Esophagus squamous epithelium (tissue), 5 donors: Measurements from ENCODE around the gene SHFL. TPM values are rescaled to one million over a fixed set of nuclear protein-coding genes. Genes with fewer than 3 reads are reported as not detected.

Source experiments
- DNase-seq: peaks from one replicate; lab custom pipeline; 2025; lab: John Stamatoyannopoulos, UW
- H3K27ac ChIP-seq, 4 donors: fragments of 200-600 bp; sonication (generic); one replicate each; pipeline ENCODE4 v1.5.1; 2016 to 2019; ENCODE audit warnings: mild to moderate bottlenecking in 1 of 4
- H3K27me3 ChIP-seq, 4 donors: fragments of 200-600 bp; sonication (generic); 1 replicate in 3 of 4; 2 replicates in 1 of 4; pipeline versions ENCODE4 v1.5.1 to v1.6.0; 2017 to 2021; ENCODE audit warnings: antibody characterized with exemption in 1 of 4
- H3K36me3 ChIP-seq, 3 donors: fragments of 200-600 bp; sonication (generic); one replicate each; pipeline ENCODE4 v1.5.1; 2016 to 2019
- H3K4me1 ChIP-seq, 3 donors: fragments of 200-600 bp; sonication (generic); one replicate each; pipeline ENCODE4 v1.5.1; 2017 to 2019
- H3K4me3 ChIP-seq, 4 donors: fragments of 200-600 bp; sonication (generic); 1 replicate in 3 of 4; 2 replicates in 1 of 4; pipeline ENCODE4 v1.5.1; 2016 to 2019; ENCODE audit warnings: mild to moderate bottlenecking in 2 of 4, moderate library complexity in 1 of 4
- H3K9me3 ChIP-seq, 3 donors: fragments of 200-600 bp; sonication (generic); one replicate each; pipeline ENCODE4 v1.5.1; 2016 to 2019
- POLR2A ChIP-seq, 4 donors: fragments of 450-650 bp; IDR thresholded peaks; one replicate each; pipeline ENCODE4 v1.6.1; 2017; ENCODE audit warnings: antibody characterized with exemption in 4 of 4, mild to moderate bottlenecking in 4 of 4, moderate library complexity in 3 of 4
- WGBS, 2 donors: methylation state at CpG; one replicate each; pipeline ENCODE4 v1.1.5; 2018; 5-methylcytosine and 5-hydroxymethylcytosine counted together
- intact Hi-C: fragments of 100-400 bp; cut with DNase I; formaldehyde crosslinking; loops from one replicate; pipeline ENCODE4 v1.15.0; 2022
- total RNA-seq, 4 donors: library from RNA; depleted of rRNA; stranded (reverse); fragments of >200 nt; gene quantifications; one replicate each; pipeline ENCODE4 v1.1.0, GENCODE V29; 2016
- TF ChIP-seq, protein P1 (sequence below), 6 experiments: fragments of 450-650 bp in 4 of 6; fragments of 200-600 bp in 2 of 6; sonication (generic) in 2 of 6; IDR thresholded peaks; one replicate each; pipeline ENCODE4 v1.5.1; 2016 to 2019; ENCODE audit warnings: antibody characterized with exemption in 6 of 6, mild to moderate bottlenecking in 4 of 6, moderate library complexity in 4 of 6
- donor health status: DM: yes; HTN: yes; CAD: no.

SHFL gene
- total RNA-seq, 4 donors from 2014 or later: 10.0 to 23.7 (median 14.7) TPM

DNA sequence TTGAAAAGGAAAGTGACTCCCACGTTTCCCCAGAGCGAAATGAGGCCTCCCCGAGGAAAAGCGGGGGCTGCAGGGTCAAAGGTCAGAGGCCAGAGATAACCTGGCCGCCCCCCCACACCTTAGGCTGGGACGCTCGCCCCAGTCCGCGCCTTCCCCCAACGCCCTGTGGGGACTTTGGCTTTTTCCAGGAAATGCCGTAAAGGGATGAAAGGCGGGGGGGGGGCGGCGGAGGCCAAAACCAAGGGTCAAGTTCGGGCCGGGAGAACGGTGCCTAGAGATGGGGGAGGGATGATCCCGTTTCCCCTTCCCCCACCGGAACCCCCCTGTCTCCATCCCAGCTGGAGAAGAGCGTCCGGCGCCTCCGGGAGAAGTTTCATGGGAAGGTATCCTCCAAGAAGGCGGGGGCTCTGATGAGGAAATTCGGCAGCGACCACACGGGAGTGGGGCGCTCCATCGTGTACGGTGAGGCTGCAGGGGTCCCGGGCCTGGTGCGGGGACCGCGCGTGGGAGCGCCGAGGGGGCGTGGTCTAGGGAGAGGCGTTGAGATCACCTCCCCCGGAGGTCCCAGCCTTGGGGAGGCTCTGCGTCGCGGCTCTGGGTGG lies 575 bp downstream of the SHFL start:
- intact Hi-C loops: no loop called here
- Histone ChIP-seq H3K4me3 (peak overlapping the region; percentile 89 to 99 (median 99)), H3K4me1 (peaks cover 4 to 24% (median 17%) of the 10 kb centered on the region in 3 donors), H3K27me3 (no peaks in the 10 kb centered on the region), H3K9me3 (no peaks in the 10 kb centered on the region), H3K27ac (peak overlapping the region; percentile 89 to 94 (median 91)), H3K36me3 (peaks cover 0 to 29% (median 10%) of the 10 kb centered on the region in 3 donors)
- DNase-seq: no peak
- TF ChIP-seq POLR2A (IDR thresholded peaks at IDR 0.05): no peak
- TF ChIP-seq, protein P1, sequence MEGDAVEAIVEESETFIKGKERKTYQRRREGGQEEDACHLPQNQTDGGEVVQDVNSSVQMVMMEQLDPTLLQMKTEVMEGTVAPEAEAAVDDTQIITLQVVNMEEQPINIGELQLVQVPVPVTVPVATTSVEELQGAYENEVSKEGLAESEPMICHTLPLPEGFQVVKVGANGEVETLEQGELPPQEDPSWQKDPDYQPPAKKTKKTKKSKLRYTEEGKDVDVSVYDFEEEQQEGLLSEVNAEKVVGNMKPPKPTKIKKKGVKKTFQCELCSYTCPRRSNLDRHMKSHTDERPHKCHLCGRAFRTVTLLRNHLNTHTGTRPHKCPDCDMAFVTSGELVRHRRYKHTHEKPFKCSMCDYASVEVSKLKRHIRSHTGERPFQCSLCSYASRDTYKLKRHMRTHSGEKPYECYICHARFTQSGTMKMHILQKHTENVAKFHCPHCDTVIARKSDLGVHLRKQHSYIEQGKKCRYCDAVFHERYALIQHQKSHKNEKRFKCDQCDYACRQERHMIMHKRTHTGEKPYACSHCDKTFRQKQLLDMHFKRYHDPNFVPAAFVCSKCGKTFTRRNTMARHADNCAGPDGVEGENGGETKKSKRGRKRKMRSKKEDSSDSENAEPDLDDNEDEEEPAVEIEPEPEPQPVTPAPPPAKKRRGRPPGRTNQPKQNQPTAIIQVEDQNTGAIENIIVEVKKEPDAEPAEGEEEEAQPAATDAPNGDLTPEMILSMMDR (IDR thresholded peaks at IDR 0.05): no peak
- WGBS, 2 donors: no CpG with 5 or more reads among the region's 43 CpGs

DNA sequence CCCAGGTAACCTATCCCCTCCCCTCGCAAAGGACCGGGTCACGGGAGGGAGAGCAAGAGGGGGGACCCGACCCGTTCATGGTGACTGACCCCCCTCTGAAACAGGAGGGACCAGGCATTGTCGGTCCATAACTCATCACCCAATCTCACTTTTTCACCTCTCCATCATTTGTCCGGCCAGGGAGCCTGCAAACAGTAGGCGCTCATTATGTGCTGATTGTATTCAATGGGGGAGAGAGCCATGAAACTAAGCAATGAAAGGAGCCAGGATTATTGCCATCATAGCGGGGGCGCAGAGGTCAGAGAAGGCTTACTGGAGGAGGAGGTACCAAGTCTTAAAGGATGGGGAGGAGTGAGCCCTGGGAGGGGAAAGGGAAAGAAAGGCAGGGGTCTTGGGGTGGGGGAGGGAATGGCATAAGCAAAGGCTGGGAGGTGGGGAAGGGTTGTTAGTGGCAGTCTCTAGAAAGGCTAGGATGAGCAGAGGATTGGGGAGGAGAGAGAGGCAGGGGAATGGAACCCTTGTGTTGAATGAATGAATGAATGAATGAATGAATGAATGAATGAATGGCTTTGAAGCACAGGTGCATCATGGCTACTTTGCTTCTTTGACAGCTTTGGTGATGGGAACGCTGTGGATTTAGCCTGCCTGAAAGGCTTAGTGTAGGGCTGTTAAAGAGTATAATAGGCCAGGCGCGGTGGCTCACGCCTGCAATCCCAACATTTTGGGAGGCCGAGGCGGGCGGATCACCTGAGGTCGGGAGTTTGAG lies 1.4 kb downstream of the SHFL start:
- H3K4me3 ChIP-seq: peak overlapping the region; percentile 89 to 99 (median 99)
- WGBS, 2 donors: 86 to 90% methylated on average over 10 to 18 of the region's 18 CpGs
- H3K36me3 ChIP-seq: peaks cover 0 to 37% (median 10%) of the 10 kb centered on the region in 3 donors
- DNase-seq: no peak
- H3K4me1 ChIP-seq: peaks cover 4 to 24% (median 17%) of the 10 kb centered on the region in 3 donors
- TF ChIP-seq, protein P1 (IDR thresholded peaks at IDR 0.05): no peak
- TF ChIP-seq POLR2A (IDR thresholded peaks at IDR 0.05): no peak
- peak overlapping the region; percentile 89 to 94 (median 91) for H3K27ac ChIP-seq
- intact Hi-C loops: no loop called here
- H3K27me3 ChIP-seq: no peaks in the 10 kb centered on the region
- H3K9me3 ChIP-seq: no peaks in the 10 kb centered on the region

DNA sequence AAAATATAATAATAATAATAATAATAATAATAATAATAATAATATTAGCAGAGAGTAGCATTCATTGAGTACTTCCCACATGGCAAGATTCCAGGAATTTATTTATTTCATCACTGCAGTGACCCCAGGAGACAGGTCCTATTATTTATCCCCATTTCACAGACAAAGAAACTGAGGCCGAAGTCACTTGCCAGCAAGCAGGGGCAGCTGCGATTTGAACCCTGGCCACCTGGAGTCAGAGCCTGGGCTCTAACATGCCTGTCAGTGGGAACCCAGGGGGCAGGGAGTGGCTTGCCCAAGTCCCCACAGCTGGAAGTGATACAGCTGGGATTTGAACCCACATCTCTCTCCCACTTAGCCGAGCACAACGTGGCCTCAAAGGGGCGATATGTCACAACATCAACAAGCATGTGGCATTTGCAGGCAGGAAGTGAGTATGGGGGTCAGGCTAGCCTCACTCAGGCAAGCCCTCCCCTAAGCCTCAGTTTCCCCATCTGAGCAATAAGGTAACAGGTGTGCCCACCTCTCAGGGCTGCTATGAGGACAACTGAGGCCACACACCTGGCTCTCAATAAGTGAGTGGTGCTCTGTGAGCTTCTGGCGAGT lies 2.9 kb downstream of the SHFL start:
- no peaks in the 10 kb centered on the region for H3K27me3 ChIP-seq
- peaks cover 4 to 24% (median 17%) of the 10 kb centered on the region in 3 donors for H3K4me1 ChIP-seq
- intact Hi-C loops: no loop called here
- H3K9me3 ChIP-seq: no peaks in the 10 kb centered on the region
- peaks cover 0 to 51% (median 10%) of the 10 kb centered on the region in 3 donors for H3K36me3 ChIP-seq
- H3K4me3 ChIP-seq: no peak overlapping the region
- no peak for DNase-seq
- H3K27ac ChIP-seq: no peak overlapping the region
- TF ChIP-seq, protein P1 (IDR thresholded peaks at IDR 0.05): no peak
- 90 to 95% methylated on average over 2 of the region's 6 CpGs for WGBS, 2 donors

DNA sequence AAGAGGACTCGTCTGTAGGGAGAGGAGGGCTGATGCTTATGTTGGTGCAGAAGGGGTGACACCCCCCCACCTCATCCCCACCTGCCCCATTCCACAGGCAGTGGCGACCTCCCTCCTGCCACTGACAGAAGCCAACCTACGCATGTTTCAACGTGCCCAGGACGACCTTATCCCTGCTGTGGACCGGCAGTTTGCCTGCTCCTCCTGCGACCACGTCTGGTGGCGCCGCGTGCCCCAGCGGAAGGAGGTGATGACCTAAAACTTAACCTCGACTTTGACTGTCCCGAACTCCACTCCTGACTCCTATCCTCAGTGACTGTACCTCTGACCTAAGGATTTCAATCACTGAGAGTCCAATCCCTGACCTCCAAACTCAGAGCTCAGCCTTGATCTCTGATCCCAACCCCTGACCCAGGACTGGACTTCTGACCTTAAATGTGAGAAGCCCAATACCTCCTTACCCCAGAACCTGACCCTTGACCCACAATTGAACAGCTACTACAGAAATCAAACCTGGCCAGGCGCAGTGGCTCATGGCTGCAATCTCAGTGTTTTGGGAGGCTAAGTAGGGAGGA lies 3.8 kb downstream of the SHFL start:
- no peaks in the 10 kb centered on the region for H3K27me3 ChIP-seq
- H3K9me3 ChIP-seq: no peaks in the 10 kb centered on the region
- intact Hi-C loops: no loop called here
- no peak overlapping the region for H3K4me3 ChIP-seq
- H3K4me1 ChIP-seq: peaks cover 4 to 24% (median 17%) of the 10 kb centered on the region in 3 donors
- no peak overlapping the region for H3K27ac ChIP-seq
- TF ChIP-seq, protein P1 (IDR thresholded peaks at IDR 0.05): no peak
- TF ChIP-seq POLR2A (IDR thresholded peaks at IDR 0.05): no peak
- no peak for DNase-seq
- H3K36me3 ChIP-seq: peaks cover 0 to 51% (median 10%) of the 10 kb centered on the region in 3 donors
- WGBS, 2 donors: 65 to 72% methylated on average over 12 to 15 of the region's 15 CpGs
